Measurements from ENCODE around the gene CGNL1.

DNA sequence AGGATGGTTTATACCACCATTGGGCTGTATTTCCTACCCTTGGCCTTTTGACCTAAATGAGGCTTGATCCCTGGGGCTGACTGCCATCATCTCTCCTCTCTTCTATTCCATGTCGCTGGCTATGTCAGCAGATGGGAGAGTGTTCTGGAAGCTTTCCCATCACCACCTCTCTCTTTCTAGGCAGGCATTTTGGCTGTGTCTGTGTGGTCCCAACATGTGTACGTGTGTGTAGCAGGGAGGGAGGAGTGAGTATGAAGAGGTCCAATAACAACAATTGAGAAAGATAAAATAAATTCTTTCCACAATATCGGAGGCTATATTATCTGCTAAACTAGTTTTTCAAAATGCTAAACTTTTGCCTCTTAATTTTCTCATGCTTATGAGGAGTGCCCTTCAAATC lies 34.1 kb downstream of the CGNL1 start:
- TF ChIP-seq SIN3A (IDR thresholded peaks at IDR 0.05; ENCODE audit: borderline replicate concordance, insufficient read depth, low read length) = no peak
- TF ChIP-seq POLR2AphosphoS5 (IDR thresholded peaks at IDR 0.05; ENCODE audit: low read depth, low read length) = no peak
- TF ChIP-seq REST (IDR thresholded peaks at IDR 0.05; ENCODE audit: insufficient read depth in 1 of 2, low read depth in 2 of 2, low read length in 2 of 2) = no peak
- TF ChIP-seq TAF1 (IDR thresholded peaks at IDR 0.05; ENCODE audit: borderline replicate concordance, insufficient read depth, low read length) = no peak
- no peak for TF ChIP-seq FOXP2 (optimal IDR thresholded peaks at IDR 0.05; ENCODE audit: borderline replicate concordance, extremely low read depth, extremely low read length, insufficient read depth)
